SK-N-MC (cell line): ENCODE data around the gene CHGA.

Experiments
- EZH2 ChIP-seq: fragments of 200-600 bp; sonication (generic); IDR thresholded peaks from one replicate; pipeline ENCODE4 v1.6.1; 2017; ENCODE audit warnings: antibody characterized with exemption
- POLR2AphosphoS5 ChIP-seq: IDR thresholded peaks from 2 replicates; pipeline ENCODE4 v1.6.1; 2012; ENCODE audit warnings: mild to moderate bottlenecking, low read depth, low read length, borderline replicate concordance

- TF ChIP-seq POLR2AphosphoS5 (no peak), EZH2 (no peak)
Observed at GRCh38 chr14:92984082-92984788, 61.3 kb downstream of the CHGA start.
